M059J (cell line): ENCODE data around the gene COL6A1. TPM values are rescaled to one million over a fixed set of nuclear protein-coding genes. Genes with fewer than 3 reads are reported as not detected.
A peak's percentile ranks its signal among the peaks of the same experiment; 100 is the strongest.
"Not testable (repeated sequence)": the region's sequence is repeated elsewhere in the genome, so short reads cannot be mapped to it uniquely, and the experiment has no call there.

Source experiments
- DNase-seq: peaks from one replicate; pipeline ENCODE4 v3.0.0-alpha.2; 2012; ENCODE audit warnings: low read depth
- total RNA-seq: library from RNA; depleted of rRNA; stranded (reverse); fragments of >200 nt; shearing (Covaris generic); gene quantifications from 2 replicates; pipeline ENCODE4 v1.2.3, GENCODE V29; 2014

Gene COL6A1
- total RNA-seq, 1 experiment from 2014 or later = 271 TPM

DNA sequence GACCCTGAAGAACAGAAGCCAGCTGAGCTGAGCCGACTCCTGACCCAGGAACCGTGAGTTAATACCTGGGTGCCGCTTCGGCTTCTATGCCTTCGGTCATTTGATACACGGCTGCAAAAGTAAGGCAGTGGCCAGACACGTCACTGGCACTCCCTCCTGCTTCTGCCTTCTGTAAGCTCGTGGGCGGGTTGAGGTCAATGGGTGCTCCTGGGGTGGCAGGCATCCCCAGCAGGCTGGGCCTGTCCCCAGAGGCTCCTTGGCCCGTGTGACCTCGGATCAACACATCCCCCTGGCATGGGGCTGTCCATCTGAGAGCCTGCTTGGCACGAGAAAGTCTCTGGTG is 35.7 kb upstream of the COL6A1 start:
- DNase-seq = no peak

DNA sequence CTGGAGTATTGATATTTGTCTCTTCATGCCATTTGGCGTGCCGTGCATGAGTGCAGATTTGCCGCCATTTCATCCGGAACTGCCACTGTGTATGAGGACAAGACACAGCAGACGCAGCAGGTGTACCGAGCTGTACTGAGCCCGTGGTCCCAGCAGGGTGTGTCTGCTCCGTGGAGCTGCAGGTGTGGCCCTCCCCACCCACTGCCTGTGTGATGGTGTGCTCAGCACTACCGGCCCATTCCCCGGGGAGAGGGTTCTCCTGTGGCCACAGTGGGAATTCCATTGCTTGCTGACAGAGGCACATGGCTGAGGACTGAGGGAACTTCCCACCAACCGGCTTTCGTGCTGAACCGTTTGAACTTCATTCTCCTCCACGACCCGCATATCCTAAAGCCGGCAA is 34.3 kb upstream of the COL6A1 start:
- no peak for DNase-seq

GRCh38 chr21:45947716-45948255 is 33.8 kb upstream of the COL6A1 start:
- DNase-seq = no peak

DNA sequence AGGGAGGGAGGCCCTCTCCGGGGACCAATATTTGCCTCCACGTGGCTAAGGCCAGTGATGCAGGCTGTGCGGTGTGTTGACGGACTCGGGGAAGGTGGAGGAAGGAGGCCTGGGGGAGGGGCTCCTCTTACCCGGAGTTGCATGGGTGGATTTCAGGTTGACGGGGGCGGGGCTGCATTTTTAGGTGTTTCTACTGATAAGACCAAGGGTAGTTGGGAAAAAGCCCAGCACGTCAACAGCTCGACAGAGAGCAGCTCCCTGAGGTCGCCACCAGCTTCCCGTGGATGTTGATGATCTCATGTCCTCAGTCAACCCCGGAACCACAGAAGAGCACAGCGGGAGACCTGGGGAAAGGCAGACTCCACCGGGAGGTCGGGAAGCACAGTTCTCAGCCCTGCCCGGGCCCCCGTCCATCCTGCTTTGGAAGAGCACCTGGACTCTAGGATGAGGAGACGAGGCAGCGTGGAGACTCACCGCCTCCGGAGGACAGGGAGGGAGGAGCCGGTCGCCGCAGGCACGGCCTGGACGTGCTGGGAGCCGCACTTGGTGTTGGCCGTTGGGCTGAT is 32.9 kb upstream of the COL6A1 start:
- DNase-seq = no peak

DNA sequence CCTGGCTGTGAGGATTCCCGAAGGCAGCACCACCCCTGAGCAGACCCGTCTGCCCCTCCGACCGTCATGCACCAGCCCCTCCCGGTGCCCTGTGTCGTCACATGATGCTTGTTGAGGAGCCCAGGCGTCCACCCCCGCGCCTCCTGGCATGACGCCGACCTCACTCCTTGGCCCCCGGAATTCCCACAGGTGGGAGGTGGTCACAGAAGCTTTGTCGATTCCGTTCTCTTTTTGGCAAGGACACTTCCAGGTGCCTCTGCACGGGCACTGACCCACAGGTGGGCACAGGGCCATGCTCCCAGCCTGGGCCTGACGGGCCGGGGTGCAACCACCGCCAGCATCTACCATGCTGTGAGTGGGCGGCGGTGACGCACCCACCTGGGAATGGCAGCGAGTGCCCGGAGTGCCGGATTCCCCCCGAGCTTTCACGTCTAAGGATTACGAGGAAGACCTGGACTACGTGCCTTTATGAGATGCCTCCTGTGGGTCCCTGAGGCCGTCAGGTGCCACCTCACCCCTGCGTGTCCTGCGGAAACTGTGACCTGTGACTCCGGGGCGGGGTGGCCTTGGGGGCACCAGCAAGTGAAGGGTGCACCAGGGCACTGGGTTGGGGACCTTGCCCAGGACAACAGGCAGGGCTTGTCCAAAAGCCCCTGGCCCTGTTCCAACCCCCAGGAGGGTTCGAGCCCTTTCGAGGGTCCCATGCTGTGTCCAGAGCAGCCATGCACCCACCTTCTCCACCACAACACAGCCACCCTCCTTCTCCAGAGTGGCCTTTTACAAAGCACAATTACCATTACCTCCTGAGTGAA is 31.4 kb upstream of the COL6A1 start:
- DNase-seq = no peak

DNA sequence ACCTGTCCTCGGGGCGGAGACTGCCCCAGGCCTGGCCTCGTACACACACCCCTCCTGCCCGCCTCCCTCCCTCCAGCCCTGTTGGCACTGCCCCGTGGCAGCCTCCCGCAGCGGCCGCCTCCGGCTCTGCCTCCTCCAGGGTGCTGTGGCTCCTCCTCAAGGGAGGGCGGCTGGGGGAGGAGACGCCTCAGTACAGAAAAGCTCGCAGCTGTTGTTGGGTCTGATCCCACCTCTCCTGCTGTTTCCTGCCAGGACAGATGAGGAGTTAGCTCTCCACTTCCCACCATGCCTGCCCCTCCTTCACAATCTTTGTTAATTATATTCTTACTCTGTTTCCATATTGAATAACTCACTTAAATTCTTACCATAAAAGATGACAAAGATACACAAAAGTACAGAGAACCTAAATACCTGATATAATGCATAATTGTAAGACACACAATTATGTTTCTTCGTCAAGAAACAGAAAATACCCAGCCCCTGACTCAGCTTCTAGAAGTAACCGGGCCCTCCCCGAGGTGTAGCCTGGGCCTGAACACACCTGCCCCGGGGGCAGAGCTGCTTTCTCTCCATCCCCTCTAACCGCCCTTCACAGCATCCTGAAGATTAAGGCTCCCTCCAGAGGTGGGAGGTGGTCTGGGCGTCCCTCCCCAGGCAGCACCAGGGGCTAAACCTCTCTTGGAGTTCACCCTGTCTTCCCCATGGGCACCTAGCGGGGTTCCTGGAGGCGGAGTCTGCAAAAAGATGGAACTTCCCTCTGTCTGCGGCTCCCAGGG is 30.6 kb upstream of the COL6A1 start:
- peak; percentile 70 for DNase-seq

DNA sequence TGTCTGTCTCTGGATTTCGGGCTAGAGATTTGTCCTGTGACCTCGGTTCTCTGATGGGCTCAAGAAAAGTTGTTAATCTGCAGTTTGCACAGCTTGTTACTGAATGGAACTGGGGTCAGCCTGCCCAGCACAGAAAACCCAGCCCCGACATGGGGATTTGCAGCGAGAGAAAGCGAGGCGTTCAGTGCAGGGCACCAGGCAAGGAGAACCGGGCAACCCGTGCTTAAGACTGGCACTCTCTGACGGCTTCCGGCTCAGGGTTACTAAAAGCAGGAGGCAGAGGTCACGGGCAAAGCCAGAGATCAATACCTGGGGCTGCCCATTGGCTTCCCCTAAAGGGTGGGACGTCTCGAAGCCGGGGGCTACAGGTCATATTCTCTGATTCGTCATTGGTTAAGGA is 29.9 kb upstream of the COL6A1 start:
- DNase-seq = no peak

GRCh38 chr21:45952527-45952926 is 29.0 kb upstream of the COL6A1 start:
- not testable (repeated sequence) for DNase-seq

GRCh38 chr21:45952974-45953373 is 28.6 kb upstream of the COL6A1 start:
- DNase-seq = no peak

DNA sequence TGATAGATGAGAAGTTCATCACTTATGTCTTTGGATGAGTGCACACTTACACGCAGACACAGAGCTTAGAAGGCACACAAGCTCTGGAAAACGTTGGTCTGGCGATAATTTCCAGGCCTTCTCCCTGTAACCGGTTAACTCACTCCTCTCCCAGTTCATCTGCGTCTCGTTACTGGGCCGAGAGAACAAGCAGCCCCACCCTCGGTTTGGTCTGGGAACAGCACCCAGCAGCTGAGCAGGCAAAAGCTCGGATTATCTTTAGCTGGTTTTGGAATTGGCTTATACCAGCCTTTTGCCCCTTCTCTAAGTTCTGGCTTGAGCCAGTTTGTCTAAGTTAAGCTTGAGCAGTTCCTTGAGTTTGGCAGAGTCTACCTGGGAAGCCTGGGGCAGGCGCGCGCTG is 27.3 kb upstream of the COL6A1 start:
- DNase-seq = no peak

DNA sequence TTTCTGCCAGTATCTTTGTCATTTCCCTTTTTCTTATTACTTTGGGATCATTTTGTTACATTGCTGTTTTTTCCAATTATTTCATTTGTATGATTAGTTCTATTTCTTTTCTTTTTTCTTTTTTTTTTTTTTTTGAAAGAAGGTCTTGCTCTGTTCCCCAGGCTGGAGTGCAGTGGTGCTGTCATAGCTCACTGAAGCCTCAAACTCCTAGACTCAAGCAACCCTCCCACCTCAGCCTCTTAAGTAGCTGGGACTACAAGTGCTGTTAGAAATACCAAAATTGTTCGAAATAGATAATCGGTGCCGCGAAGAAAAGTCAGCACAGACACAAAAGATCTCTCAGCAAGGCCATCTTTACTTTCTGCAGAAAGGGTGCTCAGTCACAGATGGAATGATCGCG is 26.6 kb upstream of the COL6A1 start:
- no peak for DNase-seq

GRCh38 chr21:45957551-45957950 is 24.0 kb upstream of the COL6A1 start:
- DNase-seq = no peak

- DNase-seq = no peak
Measured at GRCh38 chr21:45957981-45958600, 23.5 kb upstream of the COL6A1 start.

DNA sequence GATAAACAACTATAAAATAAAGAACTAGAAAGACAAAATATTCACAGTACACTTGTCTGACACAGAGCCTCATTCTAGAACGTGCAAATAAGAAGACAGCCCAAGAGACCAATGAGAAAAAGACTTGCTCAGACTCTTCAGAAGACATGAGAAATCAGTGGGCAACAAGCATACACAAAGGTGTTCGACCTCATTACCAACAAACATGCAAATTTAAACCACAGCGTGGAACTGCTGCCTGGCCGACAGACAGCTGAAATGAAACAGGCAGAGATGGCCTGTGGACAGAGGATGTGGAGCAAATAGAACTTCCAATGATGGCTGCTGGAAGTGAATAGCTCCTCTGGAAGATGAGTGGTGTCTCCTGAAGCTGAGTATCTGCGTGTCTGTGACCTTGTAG is 22.4 kb upstream of the COL6A1 start:
- no peak for DNase-seq

GRCh38 chr21:45959779-45960390 is 21.7 kb upstream of the COL6A1 start:
- DNase-seq = no peak

DNA sequence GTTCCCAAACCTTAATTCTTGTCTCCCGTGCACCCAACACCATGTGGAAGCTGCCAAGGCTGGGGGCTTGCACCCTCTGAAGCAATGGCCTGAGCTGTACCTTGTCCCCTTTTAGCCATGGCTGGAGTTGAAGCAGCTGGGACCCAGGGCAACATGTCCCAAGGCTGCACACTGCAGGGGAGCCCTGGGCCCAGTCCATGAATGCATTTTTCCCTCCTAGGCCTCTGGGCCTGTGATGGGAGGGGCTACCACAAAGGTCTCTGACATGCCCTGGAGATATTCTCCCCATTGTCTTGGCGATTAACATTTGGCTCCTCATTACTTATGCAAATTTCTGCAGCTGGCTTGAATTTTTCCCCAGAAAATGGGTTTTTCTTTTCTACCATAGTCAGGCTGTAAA is 20.2 kb upstream of the COL6A1 start:
- DNase-seq = not testable (repeated sequence)

- DNase-seq = no peak
Measured at GRCh38 chr21:45962531-45963231, 18.9 kb upstream of the COL6A1 start.

DNA sequence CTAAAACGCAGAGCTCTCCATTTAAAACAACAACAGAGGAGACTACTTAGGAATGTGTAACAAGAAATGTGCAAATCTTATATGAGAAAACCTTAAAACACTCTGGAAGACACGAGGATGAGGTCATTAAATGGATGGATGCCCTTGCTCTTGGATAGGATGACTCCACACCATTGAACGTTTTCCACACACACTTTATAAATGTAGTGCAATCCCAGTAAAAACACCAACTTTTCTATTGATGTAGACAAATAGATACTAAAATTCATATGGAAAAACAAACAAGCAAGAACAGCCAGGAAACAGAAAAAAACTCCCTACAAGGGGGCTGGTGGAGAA is 18.4 kb upstream of the COL6A1 start:
- no peak for DNase-seq

DNA sequence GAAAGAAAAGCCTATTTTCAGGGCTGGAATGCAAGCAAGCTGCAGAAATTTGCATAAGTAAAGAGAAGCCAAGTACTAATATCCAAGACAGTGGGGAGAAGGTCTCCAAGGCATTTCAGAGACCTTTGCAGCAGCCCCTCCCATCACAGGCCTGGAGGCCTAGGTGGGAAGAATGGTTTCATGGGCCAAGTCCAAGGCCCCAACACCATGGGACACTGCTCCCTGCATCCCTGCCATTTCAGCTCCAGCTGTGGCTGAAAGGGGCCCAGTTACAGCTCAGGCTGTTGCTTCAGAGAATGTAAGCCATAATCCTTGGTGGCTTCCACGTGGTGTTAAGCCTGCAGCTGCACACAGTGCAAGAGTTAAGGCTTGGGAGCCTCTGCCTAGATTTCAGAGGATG is 16.9 kb upstream of the COL6A1 start:
- DNase-seq = no peak

GRCh38 chr21:45965084-45965809 is 16.3 kb upstream of the COL6A1 start:
- DNase-seq = no peak
